Neural cell (in vitro differentiated cells): ENCODE measurements around the gene GSDME. TPM values are rescaled to one million over a fixed set of nuclear protein-coding genes. Genes with fewer than 3 reads are reported as not detected.

ENCODE experiments used
- H2AFZ ChIP-seq: fragments of 200-600, 300-800 bp; sonication (generic), shearing (Covaris generic); 2 replicates; pipeline ENCODE4 v1.6.0; 2014; ENCODE audit warnings: low read depth, mild to moderate bottlenecking, antibody characterized with exemption, low read length, moderate library complexity
- H3F3A ChIP-seq: fragments of 200-600 bp; shearing (Covaris generic); 2 replicates; pipeline ENCODE4 v1.6.1; 2016; ENCODE audit warnings: mild to moderate bottlenecking, moderate library complexity, mixed read lengths, antibody characterized with exemption, low read length; ENCODE audit not compliant: insufficient read depth, poor library complexity, severe bottlenecking
- H3K27ac ChIP-seq: fragments of 200-600, 300-800 bp; sonication (generic), shearing (Covaris generic); 2 replicates; pipeline ENCODE4 v1.5.1; 2014; ENCODE audit warnings: mild to moderate bottlenecking, low read length, moderate library complexity
- H3K27me3 ChIP-seq: fragments of 300-800, 200-600 bp; sonication (generic), shearing (Covaris generic); 2 replicates; pipeline ENCODE4 v1.6.0; 2014; ENCODE audit warnings: mild to moderate bottlenecking, low read depth, low read length, moderate library complexity; ENCODE audit not compliant: insufficient read depth
- H3K36me3 ChIP-seq: fragments of 300-800, 200-600 bp; sonication (generic), shearing (Covaris generic); 2 replicates; pipeline ENCODE4 v1.5.1; 2014; ENCODE audit warnings: mild to moderate bottlenecking, antibody characterized with exemption, low read length, moderate library complexity; ENCODE audit not compliant: insufficient read depth
- H3K4me2 ChIP-seq: fragments of 300-800, 200-600 bp; sonication (generic), shearing (Covaris generic); 2 replicates; pipeline ENCODE4 v1.6.0; 2014; ENCODE audit warnings: mild to moderate bottlenecking, low read length
- H3K4me3 ChIP-seq: fragments of 300-800, 200-600 bp; sonication (generic), shearing (Covaris generic); 2 replicates; pipeline ENCODE4 v1.5.1; 2014; ENCODE audit warnings: mild to moderate bottlenecking, low read length, moderate library complexity
- H3K79me2 ChIP-seq: fragments of 200-600 bp; shearing (Covaris generic); replicated peaks from 2 replicates; pipeline ENCODE4 v1.6.0; 2014; ENCODE audit warnings: mild to moderate bottlenecking, low read length, moderate library complexity; ENCODE audit not compliant: insufficient read depth
- H3K9ac ChIP-seq: fragments of 300-800, 200-600 bp; sonication (generic), shearing (Covaris generic); 2 replicates; pipeline ENCODE4 v1.6.1; 2016; ENCODE audit warnings: mild to moderate bottlenecking, low read length, mixed read lengths
- H3K9me2 ChIP-seq: fragments of 200-600 bp; shearing (Covaris generic); 2 replicates; pipeline ENCODE4 v1.6.1; 2016; ENCODE audit warnings: mild to moderate bottlenecking, low read length, mixed read lengths; ENCODE audit not compliant: insufficient read depth
- H3K9me3 ChIP-seq: fragments of 200-600, 300-800 bp; sonication (generic), shearing (Covaris generic); 2 replicates; pipeline ENCODE4 v1.6.1; 2016; ENCODE audit warnings: mild to moderate bottlenecking, mixed run types, low read length, moderate library complexity, mixed read lengths
- H4K20me1 ChIP-seq: fragments of 200-600 bp; shearing (Covaris generic); 2 replicates; pipeline ENCODE4 v1.6.1; 2016; ENCODE audit warnings: mild to moderate bottlenecking, mixed run types; ENCODE audit not compliant: insufficient read depth
- EP300 ChIP-seq: fragments of 450-650 bp; conservative IDR thresholded peaks from 2 replicates; pipeline ENCODE4 v1.6.1; 2014; ENCODE audit warnings: antibody characterized with exemption, mild to moderate bottlenecking, moderate library complexity; ENCODE audit not compliant: poor library complexity, severe bottlenecking
- EZH2 ChIP-seq: fragments of 200-600, 300-800 bp; shearing (Covaris generic), sonication (generic); IDR thresholded peaks from 2 replicates; pipeline ENCODE4 v1.6.1; 2014; ENCODE audit warnings: antibody characterized with exemption, low read length, borderline replicate concordance, mild to moderate bottlenecking; ENCODE audit not compliant: insufficient read depth, poor library complexity, severe bottlenecking
- MXI1 ChIP-seq: fragments of 450-650 bp; conservative IDR thresholded peaks from 2 replicates; pipeline ENCODE4 v1.6.1; 2014; ENCODE audit warnings: antibody characterized with exemption, mild to moderate bottlenecking; ENCODE audit not compliant: poor library complexity, severe bottlenecking
- RAD21 ChIP-seq: fragments of 450-650 bp; conservative IDR thresholded peaks from 2 replicates; pipeline ENCODE4 v1.6.1; 2014; ENCODE audit warnings: antibody characterized with exemption, mild to moderate bottlenecking, moderate library complexity
- SMC3 ChIP-seq: fragments of 450-650 bp; conservative IDR thresholded peaks from 2 replicates; pipeline ENCODE4 v1.6.1; 2014; ENCODE audit warnings: antibody characterized with exemption, mild to moderate bottlenecking, moderate library complexity; ENCODE audit not compliant: poor library complexity
- TAF1 ChIP-seq: IDR thresholded peaks from 2 replicates; pipeline ENCODE4 v1.6.1; 2012; ENCODE audit warnings: low read depth
- polyA plus RNA-seq: library from polyadenylated mRNA; depleted of rRNA; stranded (reverse); fragments of >200 nt; gene quantifications from 2 replicates; pipeline ENCODE4 v1.2.3, GENCODE V29; 2014
- TF ChIP-seq, protein P1 (sequence below): fragments of 450-650 bp; IDR thresholded peaks from 2 replicates; pipeline ENCODE4 v1.5.1; 2014; ENCODE audit warnings: antibody characterized with exemption, mild to moderate bottlenecking, moderate library complexity; ENCODE audit not compliant: poor library complexity, severe bottlenecking
- TF ChIP-seq, protein P2 (sequence below): IDR thresholded peaks from 2 replicates; pipeline ENCODE4 v1.6.1; 2012; ENCODE audit warnings: borderline replicate concordance

The GSDME gene
- polyA plus RNA-seq, 1 donor from 2014 or later: 42.9 TPM

DNA sequence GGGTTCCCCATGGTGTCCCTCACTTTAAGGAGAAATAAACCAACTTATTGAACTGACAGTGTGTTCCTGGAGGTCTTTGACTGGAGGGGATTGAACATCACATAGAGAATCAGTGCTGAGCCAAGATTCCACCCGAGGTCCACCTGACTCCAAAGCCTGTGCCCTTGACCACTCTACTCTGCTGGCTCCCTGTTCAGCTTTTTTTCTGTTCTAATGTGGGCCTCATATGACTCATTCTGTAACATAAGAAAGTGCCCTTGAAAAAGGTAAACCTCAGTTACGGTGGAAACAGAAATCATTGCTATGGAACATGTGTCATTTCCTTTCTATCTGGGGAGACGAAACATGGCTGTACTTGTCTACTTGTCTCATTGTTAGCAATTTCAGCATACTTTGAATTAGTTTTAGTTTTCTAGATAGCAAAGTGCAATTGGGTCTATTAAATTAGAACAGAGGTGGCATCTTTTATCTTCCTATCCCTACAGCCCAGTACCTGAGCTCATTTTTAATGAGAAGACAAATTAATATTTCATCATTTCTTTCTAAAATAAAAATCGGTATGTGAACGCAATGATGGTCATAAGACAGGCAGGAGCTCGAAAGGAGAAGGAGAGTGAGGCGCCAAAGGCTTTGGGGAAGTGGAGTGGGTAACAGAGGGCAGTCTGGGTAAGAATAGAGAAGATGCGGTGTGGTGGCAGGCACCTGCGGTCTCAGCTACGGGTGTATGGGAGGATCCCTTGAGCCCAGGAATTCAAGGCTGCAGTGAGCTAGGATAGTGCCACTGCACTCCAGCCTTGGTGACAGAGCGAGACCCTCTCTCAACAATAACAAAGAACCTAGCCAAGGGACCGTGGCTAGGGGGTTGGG is 1.5 kb downstream of the GSDME start:
- Histone ChIP-seq H3K9me2 (no peaks in the 10 kb centered on the region), H3K27ac (no peak overlapping the region), H3K27me3 (no peaks in the 10 kb centered on the region), H2AFZ (no peak overlapping the region), H3K9ac (peak overlapping the region; percentile 85), H4K20me1 (no peaks in the 10 kb centered on the region), H3K79me2 (no peaks in the 10 kb centered on the region), H3K9me3 (no peaks in the 10 kb centered on the region), H3K4me2 (no peak overlapping the region), H3F3A (no peaks in the 10 kb centered on the region), H3K4me3 (peak overlapping the region; percentile 79), H3K36me3 (no peaks in the 10 kb centered on the region)
- TF ChIP-seq, protein P1, sequence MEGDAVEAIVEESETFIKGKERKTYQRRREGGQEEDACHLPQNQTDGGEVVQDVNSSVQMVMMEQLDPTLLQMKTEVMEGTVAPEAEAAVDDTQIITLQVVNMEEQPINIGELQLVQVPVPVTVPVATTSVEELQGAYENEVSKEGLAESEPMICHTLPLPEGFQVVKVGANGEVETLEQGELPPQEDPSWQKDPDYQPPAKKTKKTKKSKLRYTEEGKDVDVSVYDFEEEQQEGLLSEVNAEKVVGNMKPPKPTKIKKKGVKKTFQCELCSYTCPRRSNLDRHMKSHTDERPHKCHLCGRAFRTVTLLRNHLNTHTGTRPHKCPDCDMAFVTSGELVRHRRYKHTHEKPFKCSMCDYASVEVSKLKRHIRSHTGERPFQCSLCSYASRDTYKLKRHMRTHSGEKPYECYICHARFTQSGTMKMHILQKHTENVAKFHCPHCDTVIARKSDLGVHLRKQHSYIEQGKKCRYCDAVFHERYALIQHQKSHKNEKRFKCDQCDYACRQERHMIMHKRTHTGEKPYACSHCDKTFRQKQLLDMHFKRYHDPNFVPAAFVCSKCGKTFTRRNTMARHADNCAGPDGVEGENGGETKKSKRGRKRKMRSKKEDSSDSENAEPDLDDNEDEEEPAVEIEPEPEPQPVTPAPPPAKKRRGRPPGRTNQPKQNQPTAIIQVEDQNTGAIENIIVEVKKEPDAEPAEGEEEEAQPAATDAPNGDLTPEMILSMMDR: no peak
- TF ChIP-seq SMC3: no peak
- no peak for TF ChIP-seq EP300
- TF ChIP-seq EZH2: no peak
- no peak for TF ChIP-seq MXI1
- TF ChIP-seq RAD21: no peak
- TF ChIP-seq TAF1: no peak
- TF ChIP-seq, protein P2, sequence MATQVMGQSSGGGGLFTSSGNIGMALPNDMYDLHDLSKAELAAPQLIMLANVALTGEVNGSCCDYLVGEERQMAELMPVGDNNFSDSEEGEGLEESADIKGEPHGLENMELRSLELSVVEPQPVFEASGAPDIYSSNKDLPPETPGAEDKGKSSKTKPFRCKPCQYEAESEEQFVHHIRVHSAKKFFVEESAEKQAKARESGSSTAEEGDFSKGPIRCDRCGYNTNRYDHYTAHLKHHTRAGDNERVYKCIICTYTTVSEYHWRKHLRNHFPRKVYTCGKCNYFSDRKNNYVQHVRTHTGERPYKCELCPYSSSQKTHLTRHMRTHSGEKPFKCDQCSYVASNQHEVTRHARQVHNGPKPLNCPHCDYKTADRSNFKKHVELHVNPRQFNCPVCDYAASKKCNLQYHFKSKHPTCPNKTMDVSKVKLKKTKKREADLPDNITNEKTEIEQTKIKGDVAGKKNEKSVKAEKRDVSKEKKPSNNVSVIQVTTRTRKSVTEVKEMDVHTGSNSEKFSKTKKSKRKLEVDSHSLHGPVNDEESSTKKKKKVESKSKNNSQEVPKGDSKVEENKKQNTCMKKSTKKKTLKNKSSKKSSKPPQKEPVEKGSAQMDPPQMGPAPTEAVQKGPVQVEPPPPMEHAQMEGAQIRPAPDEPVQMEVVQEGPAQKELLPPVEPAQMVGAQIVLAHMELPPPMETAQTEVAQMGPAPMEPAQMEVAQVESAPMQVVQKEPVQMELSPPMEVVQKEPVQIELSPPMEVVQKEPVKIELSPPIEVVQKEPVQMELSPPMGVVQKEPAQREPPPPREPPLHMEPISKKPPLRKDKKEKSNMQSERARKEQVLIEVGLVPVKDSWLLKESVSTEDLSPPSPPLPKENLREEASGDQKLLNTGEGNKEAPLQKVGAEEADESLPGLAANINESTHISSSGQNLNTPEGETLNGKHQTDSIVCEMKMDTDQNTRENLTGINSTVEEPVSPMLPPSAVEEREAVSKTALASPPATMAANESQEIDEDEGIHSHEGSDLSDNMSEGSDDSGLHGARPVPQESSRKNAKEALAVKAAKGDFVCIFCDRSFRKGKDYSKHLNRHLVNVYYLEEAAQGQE: no peak

DNA sequence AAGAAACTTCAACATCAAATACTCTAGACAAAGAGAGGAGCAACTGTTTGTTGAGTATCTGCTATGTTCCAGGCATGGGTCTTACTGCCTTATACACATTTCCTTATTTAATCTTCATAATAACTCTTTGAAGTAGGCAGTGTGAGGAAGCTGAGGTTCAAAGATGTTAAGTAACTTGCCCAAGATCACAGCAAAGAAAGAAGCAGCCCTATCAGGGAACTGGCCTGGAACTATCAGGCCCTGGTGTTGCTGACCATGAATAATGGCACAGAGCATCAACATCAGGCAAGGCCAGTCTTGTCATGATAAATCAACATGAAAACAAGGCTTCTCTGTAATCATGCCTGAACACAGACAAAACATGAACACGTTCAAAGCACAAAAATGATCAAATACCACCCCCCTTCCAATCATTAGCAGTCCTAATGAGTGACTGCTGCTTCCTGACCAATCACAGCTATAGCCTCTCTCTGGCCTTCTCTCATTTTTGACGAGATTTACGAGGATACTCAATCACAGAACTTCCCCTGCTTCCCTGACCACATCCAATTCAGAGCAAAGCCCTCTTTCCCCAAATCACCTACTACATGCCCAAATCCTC is 2.3 kb downstream of the GSDME start:
- Histone ChIP-seq H3K27ac (no peak overlapping the region), H3K36me3 (no peaks in the 10 kb centered on the region), H3K9me3 (no peaks in the 10 kb centered on the region), H3K9ac (no peak overlapping the region), H4K20me1 (no peaks in the 10 kb centered on the region), H3K27me3 (no peaks in the 10 kb centered on the region), H3K4me3 (no peak overlapping the region), H3K9me2 (no peaks in the 10 kb centered on the region), H3K79me2 (no peaks in the 10 kb centered on the region), H3K4me2 (no peak overlapping the region), H2AFZ (no peak overlapping the region), H3F3A (no peaks in the 10 kb centered on the region)
- TF ChIP-seq SMC3 (no peak), RAD21 (no peak)
- TF ChIP-seq, protein P1: no peak
